Measurements from ENCODE around the gene EPHX1. TPM values are rescaled to one million over a fixed set of nuclear protein-coding genes. Genes with fewer than 3 reads are reported as not detected.

Gene EPHX1
- total and polyA plus RNA-seq, 2 of the 8 experiments (the other 6 are each of a cell fraction or from before 2014, with no cell fraction given) = 45.3 to 79.1 TPM

DNA sequence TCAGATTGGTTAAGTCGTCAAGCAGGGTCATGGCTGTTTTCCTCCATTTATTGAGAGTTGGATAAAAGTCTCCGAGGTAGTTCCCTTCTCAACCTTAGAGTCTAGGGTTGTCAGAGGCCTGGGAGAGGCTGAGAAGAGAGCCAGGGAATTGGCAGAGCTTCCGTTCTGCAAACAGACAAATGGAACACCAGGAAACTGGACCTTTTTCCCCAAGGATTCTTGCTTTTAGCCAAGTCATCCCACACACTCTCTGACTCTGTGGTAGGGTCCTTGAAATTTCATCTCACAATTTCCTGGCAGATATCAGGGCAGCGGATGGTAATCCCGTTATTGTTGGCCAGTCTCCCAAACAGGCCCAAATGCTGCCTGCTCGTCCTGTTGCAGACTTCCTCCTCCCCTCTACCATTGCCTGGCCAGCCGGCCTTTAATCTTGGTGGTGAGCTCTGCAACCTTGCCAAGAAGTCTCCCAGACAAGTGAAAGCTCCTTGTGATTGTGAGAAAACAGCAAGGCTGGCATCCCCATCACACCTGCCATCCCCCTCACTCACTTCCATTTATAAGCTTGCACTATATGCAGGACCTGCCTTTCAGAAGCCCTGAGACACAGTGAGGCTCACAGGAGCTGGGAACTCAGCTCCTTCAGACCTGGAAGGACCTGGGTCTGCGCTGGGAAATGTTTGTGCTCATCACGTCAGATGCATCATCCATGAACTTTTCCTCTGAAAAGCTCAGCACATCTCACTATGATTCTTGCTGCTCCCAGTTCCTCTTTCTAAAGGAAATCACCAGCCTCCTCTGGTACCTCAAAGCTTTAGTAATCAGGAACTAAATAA is 46.0 kb upstream of the EPHX1 start:
- Histone ChIP-seq H3K4me3 (ENCODE audit: extremely low read depth in 1 of 4, insufficient read depth in 2 of 4, low read depth in 3 of 4, low read length in 4 of 4) (no peak overlapping the region), H3K14ac (ENCODE audit: insufficient read length) (no peak overlapping the region), H3K79me2 (ENCODE audit: control insufficient read depth in 1 of 2, insufficient read depth in 2 of 2, low read length in 2 of 2) (no peaks in the 10 kb centered on the region), H2BK5ac (ENCODE audit: low read depth, low read length) (peak overlapping the region; percentile 1; the same call in 1 of the 2 replicates), H2BK120ac (replicated peaks; ENCODE audit: low read depth, low read length) (no peak overlapping the region), H3K4ac (replicated peaks; ENCODE audit: insufficient read length, low read depth, low read length) (no peak overlapping the region), H2AK5ac (ENCODE audit: low read depth, low read length) (no peak overlapping the region), H3K23ac (ENCODE audit: insufficient read length) (no peak overlapping the region), H3K23me2 (ENCODE audit: low read depth, low read length) (no peaks in the 10 kb centered on the region), H4K5ac (ENCODE audit: insufficient read length, low read depth, low read length) (no peak overlapping the region), H2BK20ac (ENCODE audit: low read length) (no peak overlapping the region), H2BK15ac (ENCODE audit: low read length) (0 out of 2 replicates have a peak overlapping the region, but pooled peaks have one; percentile 37), H3K4me2 (ENCODE audit: insufficient read depth in 1 of 2, low read depth in 2 of 2, low read length in 2 of 2) (no peak overlapping the region), H3K4me1 (replicated peaks in 1 of 4; ENCODE audit: control insufficient read depth in 3 of 4, insufficient read depth in 4 of 4, low read length in 3 of 4) (peaks cover 0 to 15% (median 12%) of the 10 kb centered on the region in 4 experiments; a peak in 6 of 7 replicates), H3K9me3 (ENCODE audit: insufficient read depth in 2 of 2, low read depth in 1 of 2, low read length in 1 of 2) (no peaks in the 10 kb centered on the region), H2AFZ (ENCODE audit: low read length) (no peak overlapping the region), H3K27me3 (replicated peaks in 1 of 4; ENCODE audit: control insufficient read depth in 3 of 4, extremely low read depth in 1 of 4, insufficient read depth in 3 of 4, low read length in 3 of 4) (no peaks in the 10 kb centered on the region; a peak in 1 of 7 replicates), H3K18ac (ENCODE audit: extremely low read depth, low read length) (no peak overlapping the region), H3K56ac (replicated peaks; ENCODE audit: insufficient read length, low read depth, low read length) (no peak overlapping the region), H3K79me1 (ENCODE audit: low read depth, low read length) (no peaks in the 10 kb centered on the region), H4K8ac (ENCODE audit: extremely low read depth, insufficient read depth, low read length) (no peak overlapping the region), H4K91ac (replicated peaks; ENCODE audit: insufficient read length, low read length) (no peak overlapping the region), H2BK12ac (ENCODE audit: low read depth, low read length) (no peak overlapping the region; the same call in 1 of the 2 replicates), H3K9ac (replicated peaks in 1 of 4; ENCODE audit: extremely low read depth in 1 of 4, low read depth in 3 of 4, low read length in 3 of 4) (no peak overlapping the region), H3K27ac (ENCODE audit: low read depth, low read length) (no peak overlapping the region), H3K36me3 (ENCODE audit: control insufficient read depth in 2 of 4, insufficient read depth in 4 of 4, low read length in 3 of 4) (no peaks in the 10 kb centered on the region), H4K20me1 (replicated peaks in 1 of 2; ENCODE audit: control insufficient read depth in 1 of 2, insufficient read depth in 2 of 2, low read length in 2 of 2) (no peaks in the 10 kb centered on the region)
- ChIA-PET CTCF (ENCODE audit: partially characterized antibody) (interaction anchor here (0.9 to 2.5 kb wide), 20 partner anchors 8 to 289 kb away, joined by 3 to 11 read pairs (median 4); partner anchors contain the start of gene SRP9), POLR2A (ENCODE audit: partially characterized antibody) (interaction anchor here (2.1 kb wide), 1 partner anchor 15 kb away, joined by 16 read pairs; the partner anchor contains the start of gene SRP9)
- DNase-seq (ENCODE audit: low read depth in 1 of 2, low spot score in 2 of 2) (no peak), FAIRE-seq (no peak)
- WGBS, 2 experiments (ENCODE audit: extremely low coverage in 1 of 2, insufficient coverage in 1 of 2, insufficient read length in 1 of 2, insufficient replicate concordance in 2 of 2, low coverage in 1 of 2, low lambda C conversion rate in 2 of 2, missing lambda C conversion rate in 1 of 2) = 82% methylated on average over 9 of the region's 9 CpGs; no CpG with 5 or more reads in 1 of the 2 experiments
- TF ChIP-seq CHD1 (IDR thresholded peaks at IDR 0.05; ENCODE audit: low read depth, low read length) (no peak), ASH2L (IDR thresholded peaks at IDR 0.05; ENCODE audit: low read length) (no peak), BACH1 (IDR thresholded peaks at IDR 0.05; ENCODE audit: low read length) (no peak)
- TF ChIP-seq, protein P1, sequence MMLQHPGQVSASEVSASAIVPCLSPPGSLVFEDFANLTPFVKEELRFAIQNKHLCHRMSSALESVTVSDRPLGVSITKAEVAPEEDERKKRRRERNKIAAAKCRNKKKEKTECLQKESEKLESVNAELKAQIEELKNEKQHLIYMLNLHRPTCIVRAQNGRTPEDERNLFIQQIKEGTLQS (IDR thresholded peaks at IDR 0.05; ENCODE audit: insufficient read depth, low read depth, low read length) = no peak
